Nephron (organoid): ENCODE data around the gene MMP24OS.

Experiments
- H3K27ac Mint-ChIP-seq, 3 experiments: 2 replicates each; pipeline ENCODE4 v1.8.0; 2020; ENCODE audit warnings: mixed read lengths in 3 of 3, mild to moderate bottlenecking in 2 of 3, moderate library complexity in 1 of 3
- H3K27me3 Mint-ChIP-seq: 2 replicates; pipeline ENCODE4 v1.8.0; 2021; ENCODE audit warnings: low read depth, mild to moderate bottlenecking, moderate library complexity, mixed read lengths
- H3K36me3 Mint-ChIP-seq: 2 replicates; pipeline ENCODE4 v1.8.0; 2020; ENCODE audit warnings: low read depth, mixed read lengths
- H3K4me1 Mint-ChIP-seq: 2 replicates; pipeline ENCODE4 v1.8.0; 2020; ENCODE audit warnings: mixed read lengths
- H3K4me3 Mint-ChIP-seq, 3 experiments: 2 replicates each; pipeline ENCODE4 v1.8.0; 2020; ENCODE audit warnings: mild to moderate bottlenecking in 3 of 3, mixed read lengths in 3 of 3, moderate library complexity in 2 of 3
- H3K9me3 Mint-ChIP-seq: 2 replicates; pipeline ENCODE4 v1.8.0; 2020; ENCODE audit warnings: mixed read lengths
- CTCF ChIP-seq, 3 experiments: fragments of 200-600 bp; sonication (generic); IDR thresholded peaks; one replicate each; pipeline ENCODE4 v1.5.0; 2021; ENCODE audit warnings: antibody characterized with exemption in 3 of 3; ENCODE audit not compliant: unreplicated experiment in 3 of 3

The MMP24OS gene

GRCh38 chr20:35286077-35286898, 8.4 kb upstream of the MMP24OS start:
- H3K27me3 Mint-ChIP-seq: peaks cover 7% of the 10 kb centered on the region
- H3K4me1 Mint-ChIP-seq: peaks cover 25% of the 10 kb centered on the region
- no peak for TF ChIP-seq CTCF (IDR thresholded peaks at IDR 0.05; ENCODE audit: unreplicated experiment in 3 of 3)
- H3K27ac Mint-ChIP-seq: peak overlapping the region; percentile 71 to 97 (median 81)
- peak overlapping the region; percentile 88 to 92 (median 92) for H3K4me3 Mint-ChIP-seq
- H3K36me3 Mint-ChIP-seq: peaks cover 10% of the 10 kb centered on the region
- H3K9me3 Mint-ChIP-seq: no peaks in the 10 kb centered on the region

GRCh38 chr20:35285806-35286076, 7.8 kb upstream of the MMP24OS start:
- Mint-ChIP-seq H3K4me1 (peaks cover 25% of the 10 kb centered on the region), H3K4me3 (peak overlapping the region; percentile 88 to 92 (median 92)), H3K36me3 (peaks cover 10% of the 10 kb centered on the region), H3K27me3 (peaks cover 7% of the 10 kb centered on the region), H3K27ac (peak overlapping the region; percentile 71 to 97 (median 81)), H3K9me3 (no peaks in the 10 kb centered on the region)
- TF ChIP-seq CTCF (IDR thresholded peaks at IDR 0.05; ENCODE audit: unreplicated experiment in 3 of 3): no peak

- no peaks in the 10 kb centered on the region for H3K9me3 Mint-ChIP-seq
- H3K27ac Mint-ChIP-seq: peak overlapping the region; percentile 81 to 97 (median 95)
- no peak for TF ChIP-seq CTCF (IDR thresholded peaks at IDR 0.05; ENCODE audit: unreplicated experiment in 3 of 3)
These were observed 7.3 kb upstream of the MMP24OS start for GRCh38 chr20:35284992-35285805.

GRCh38 chr20:35284267-35284991, 6.5 kb upstream of the MMP24OS start, which contains the start of gene EIF6:
Gene EIF6 (minus strand): TSS chr20:35284772. CDS start chr20:35284487, 285 bp downstream.
- peak within 1 kb of the TSS; percentile 88 to 92 (median 92) for H3K4me3 Mint-ChIP-seq
- H3K4me1 Mint-ChIP-seq: peaks cover 25% of the 10 kb centered on the region
- peak within 1 kb of the TSS; percentile 81 to 97 (median 95) for H3K27ac Mint-ChIP-seq
- no peaks in the 10 kb centered on the region for H3K9me3 Mint-ChIP-seq
- H3K27me3 Mint-ChIP-seq: peaks cover 3% of the 10 kb centered on the region
- peaks cover 22% of the 10 kb centered on the region for H3K36me3 Mint-ChIP-seq
- TF ChIP-seq CTCF (IDR thresholded peaks at IDR 0.05; ENCODE audit: unreplicated experiment in 3 of 3): no peak

More at GRCh38 chr20:35284992-35285805, 7.3 kb upstream of the MMP24OS start:
- Mint-ChIP-seq H3K4me1 (peaks cover 25% of the 10 kb centered on the region), H3K36me3 (peaks cover 14% of the 10 kb centered on the region), H3K4me3 (peak overlapping the region; percentile 88 to 92 (median 92)), H3K27me3 (peaks cover 7% of the 10 kb centered on the region)

- Mint-ChIP-seq H3K4me1 (peaks cover 25% of the 10 kb centered on the region), H3K36me3 (peaks cover 29% of the 10 kb centered on the region), H3K4me3 (peak overlapping the region; percentile 88 to 92 (median 92)), H3K9me3 (no peaks in the 10 kb centered on the region), H3K27ac (peak overlapping the region; percentile 81 to 95 (median 91)), H3K27me3 (peaks cover 3% of the 10 kb centered on the region)
- TF ChIP-seq CTCF (IDR thresholded peaks at IDR 0.05; ENCODE audit: unreplicated experiment in 3 of 3): no peak
These were observed 5.7 kb upstream of the MMP24OS start for GRCh38 chr20:35283441-35284266.
